Adipocyte (in vitro differentiated cells): ENCODE data around the gene CPVL.

ENCODE experiments used
- DNase-seq: peaks from one replicate; pipeline ENCODE4 v3.0.0-alpha.2; 2015; ENCODE audit warnings: low read depth
- H3K27me3 ChIP-seq: replicated peaks from 2 replicates; pipeline ENCODE4 v1.7.0; 2013; ENCODE audit warnings: mild to moderate bottlenecking, low read length, moderate library complexity; ENCODE audit not compliant: control insufficient read depth, insufficient read depth
- H3K36me3 ChIP-seq: 2 replicates; pipeline ENCODE4 v1.7.0; 2013; ENCODE audit warnings: low read length, mild to moderate bottlenecking, moderate library complexity; ENCODE audit not compliant: control insufficient read depth, insufficient read depth, severe bottlenecking
- H3K4me1 ChIP-seq: 2 replicates; pipeline ENCODE4 v1.7.0; 2013; ENCODE audit warnings: mild to moderate bottlenecking, low read length, moderate library complexity; ENCODE audit not compliant: control insufficient read depth, insufficient read depth
- H3K4me3 ChIP-seq: 2 replicates; pipeline ENCODE4 v1.7.0; 2013; ENCODE audit warnings: mild to moderate bottlenecking, low read length, moderate library complexity
- H3K9ac ChIP-seq: 2 replicates; pipeline ENCODE4 v1.7.0; 2013; ENCODE audit warnings: mild to moderate bottlenecking, low read length, moderate library complexity
- H3K9me3 ChIP-seq: 2 replicates; pipeline ENCODE4 v1.7.0; 2013; ENCODE audit warnings: mild to moderate bottlenecking, low read length, moderate library complexity; ENCODE audit not compliant: control insufficient read depth

CPVL gene

DNA sequence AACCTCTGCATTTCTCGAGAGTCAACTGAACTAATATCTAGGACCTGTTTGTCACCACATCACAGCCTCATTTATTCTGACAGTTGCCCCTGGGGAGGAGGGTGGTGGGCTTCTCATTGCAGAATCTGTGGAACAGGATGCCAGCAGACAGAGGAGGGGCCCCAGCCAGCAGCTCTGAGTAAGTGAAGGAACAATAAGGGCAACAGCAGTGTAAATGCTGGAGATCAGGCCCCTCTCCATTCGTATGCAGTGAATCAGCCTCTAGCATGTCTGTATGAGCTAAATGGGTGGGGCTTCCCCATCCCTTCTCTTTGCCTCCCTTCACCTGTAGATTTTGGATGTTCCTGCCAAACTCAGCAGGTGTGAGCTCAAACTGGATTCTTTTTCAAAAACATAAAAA, 7.7 kb upstream of the CPVL start:
- no peak for DNase-seq
- peaks cover 14% of the 10 kb centered on the region for H3K27me3 ChIP-seq
- H3K36me3 ChIP-seq: no peaks in the 10 kb centered on the region
- no peak overlapping the region for H3K4me3 ChIP-seq
- H3K4me1 ChIP-seq: no peaks in the 10 kb centered on the region
- no peak overlapping the region for H3K9ac ChIP-seq
- peaks cover 3% of the 10 kb centered on the region for H3K9me3 ChIP-seq

- Histone ChIP-seq H3K36me3 (no peaks in the 10 kb centered on the region), H3K9ac (no peak overlapping the region), H3K9me3 (peaks cover 3% of the 10 kb centered on the region), H3K27me3 (peaks cover 27% of the 10 kb centered on the region), H3K4me3 (no peak overlapping the region), H3K4me1 (peaks cover 16% of the 10 kb centered on the region)
- DNase-seq: no peak
These were observed 4.5 kb upstream of the CPVL start for GRCh38 chr7:29150856-29151255.

DNA sequence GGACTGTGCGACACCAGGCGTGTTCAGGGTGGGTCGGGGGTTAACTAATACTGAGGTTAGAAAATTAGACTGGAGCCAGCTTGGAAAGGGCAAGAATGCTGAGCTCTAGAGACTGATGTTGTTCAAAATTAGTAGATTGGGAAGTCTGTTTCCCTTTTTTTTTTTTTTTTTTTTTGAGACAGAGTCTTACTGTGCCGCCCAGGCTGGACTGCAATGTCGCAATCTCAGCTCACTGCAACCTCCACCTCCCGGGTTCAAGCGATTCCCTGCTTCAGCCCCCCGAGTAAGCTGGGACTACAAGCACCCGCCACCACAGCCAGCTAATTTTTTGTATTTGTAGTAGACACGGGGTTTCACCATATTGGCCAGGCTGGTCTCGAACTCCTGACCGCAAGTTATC, 2.7 kb upstream of the CPVL start:
- no peak overlapping the region for H3K9ac ChIP-seq
- H3K4me1 ChIP-seq: peaks cover 18% of the 10 kb centered on the region
- peaks cover 45% of the 10 kb centered on the region for H3K27me3 ChIP-seq
- H3K36me3 ChIP-seq: no peaks in the 10 kb centered on the region
- no peak overlapping the region for H3K4me3 ChIP-seq
- no peak for DNase-seq
- peaks cover 3% of the 10 kb centered on the region for H3K9me3 ChIP-seq

DNA sequence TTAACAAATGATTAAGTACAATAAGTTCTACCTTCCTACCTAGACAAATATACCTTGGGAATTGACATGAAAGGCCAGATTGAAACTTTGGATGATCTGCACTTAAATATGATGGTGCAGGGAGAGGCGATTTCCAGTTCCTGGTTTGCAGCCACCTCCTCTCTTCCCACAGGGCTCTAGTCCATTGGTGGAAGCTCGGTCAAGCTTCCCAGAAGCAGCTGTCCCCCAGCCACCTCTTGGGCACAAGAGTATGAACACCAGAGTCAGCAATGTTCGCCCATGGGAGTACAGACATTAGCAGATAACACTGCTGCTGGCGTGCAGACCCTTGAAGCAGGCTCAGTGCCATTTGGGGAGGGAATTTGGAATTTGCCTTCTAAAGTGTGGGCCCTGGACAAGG, 1.5 kb upstream of the CPVL start:
- Histone ChIP-seq H3K9ac (no peak overlapping the region), H3K9me3 (peaks cover 3% of the 10 kb centered on the region), H3K27me3 (peaks cover 50% of the 10 kb centered on the region), H3K36me3 (no peaks in the 10 kb centered on the region), H3K4me3 (no peak overlapping the region), H3K4me1 (peaks cover 18% of the 10 kb centered on the region)
- no peak for DNase-seq

DNA sequence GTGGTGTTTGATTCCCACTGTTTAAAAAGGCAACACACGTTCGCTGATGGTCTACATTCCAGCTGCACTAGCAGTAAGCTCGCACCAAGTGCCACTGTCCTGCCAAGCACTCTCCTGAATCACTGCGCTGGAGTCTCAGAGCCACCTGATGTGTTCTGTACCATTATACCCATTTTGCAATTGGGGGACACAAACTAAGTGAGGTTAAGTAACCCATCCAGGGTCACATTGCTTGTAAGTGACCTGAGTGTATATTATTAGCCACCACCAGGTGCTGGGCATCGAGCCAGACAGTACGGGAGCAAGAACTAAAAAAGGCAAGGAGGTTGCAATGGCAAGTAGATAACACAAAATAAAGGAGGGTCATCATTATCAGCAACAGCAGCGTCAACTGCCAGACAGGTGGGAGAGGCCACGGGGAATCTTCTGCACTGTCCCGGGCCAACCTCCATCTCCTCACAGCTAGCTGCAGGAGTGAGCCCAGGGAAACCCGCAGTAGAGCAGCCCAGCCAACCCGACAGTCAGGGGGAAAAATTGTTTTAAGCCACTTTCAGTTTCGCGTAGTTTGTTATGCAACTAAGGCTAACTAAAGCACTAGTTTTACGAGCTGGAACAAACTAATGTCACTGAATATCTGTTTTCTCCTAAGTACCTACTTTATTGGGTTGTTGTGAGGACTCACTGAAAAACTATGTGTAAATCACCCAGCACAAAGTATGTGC, 712 bp upstream of the CPVL start:
- DNase-seq: no peak
- Histone ChIP-seq H3K4me3 (peak overlapping the region; percentile 74), H3K36me3 (no peaks in the 10 kb centered on the region), H3K9me3 (peaks cover 3% of the 10 kb centered on the region), H3K27me3 (peaks cover 53% of the 10 kb centered on the region), H3K9ac (peak overlapping the region; percentile 47), H3K4me1 (peaks cover 18% of the 10 kb centered on the region)

GRCh38 chr7:29145553-29146056, 732 bp downstream of the CPVL start:
- H3K4me3 ChIP-seq: peak overlapping the region; percentile 74
- H3K4me1 ChIP-seq: peaks cover 22% of the 10 kb centered on the region
- peaks cover 47% of the 10 kb centered on the region for H3K27me3 ChIP-seq
- no peaks in the 10 kb centered on the region for H3K36me3 ChIP-seq
- no peak for DNase-seq
- peak overlapping the region; percentile 34 for H3K9ac ChIP-seq
- H3K9me3 ChIP-seq: peaks cover 3% of the 10 kb centered on the region

DNA sequence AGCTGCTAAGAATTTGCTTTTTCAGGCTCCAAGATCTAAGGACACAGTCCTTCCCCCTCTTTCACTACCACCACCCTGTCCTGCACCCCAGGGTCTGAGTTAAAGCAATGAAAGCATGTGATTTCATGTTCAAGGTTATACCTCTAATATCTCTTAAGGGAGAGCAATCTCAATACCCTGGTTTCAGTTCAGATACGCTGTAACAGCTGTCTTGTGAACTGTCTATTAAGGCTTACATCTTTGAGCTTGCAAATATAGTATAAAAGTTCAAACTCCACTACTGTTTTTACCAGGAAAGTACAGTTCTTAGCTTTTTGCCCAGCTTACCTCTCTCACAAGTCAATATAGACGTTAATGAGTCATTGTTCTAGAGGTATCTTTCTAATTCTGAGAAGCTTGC, 2.6 kb downstream of the CPVL start:
- peaks cover 27% of the 10 kb centered on the region for H3K4me1 ChIP-seq

DNA sequence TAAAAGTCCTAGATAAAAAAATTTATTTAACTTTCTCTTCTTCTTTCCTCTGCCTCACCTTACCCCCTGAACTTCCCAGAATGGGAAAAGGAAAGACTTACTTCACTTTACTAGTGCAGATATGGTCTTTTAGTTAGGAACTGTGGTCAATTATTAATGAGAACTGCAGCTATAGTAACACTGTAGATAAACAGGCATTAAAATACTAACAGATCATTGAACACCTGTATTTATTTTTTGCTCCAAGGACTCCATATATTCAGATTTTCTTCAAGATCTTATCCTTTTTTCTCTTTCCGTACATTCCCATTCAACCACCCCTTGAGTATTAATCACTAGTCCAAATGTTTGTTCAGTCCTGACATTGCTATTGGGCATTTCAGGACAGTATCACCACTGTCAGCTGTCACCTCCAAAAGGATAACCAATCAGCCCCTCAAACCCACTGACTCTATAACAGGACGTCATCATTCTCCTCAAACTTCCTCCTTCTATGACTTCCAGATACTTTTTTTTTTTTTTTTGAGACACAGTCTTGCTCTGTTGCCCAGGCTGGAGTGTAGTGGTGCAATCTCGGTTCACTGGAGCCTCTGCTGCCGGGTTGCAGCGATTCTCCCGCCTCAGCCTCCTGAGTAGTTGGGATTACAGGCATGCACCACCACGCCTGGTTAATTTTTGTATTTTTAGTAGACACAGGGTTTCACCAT, 4.2 kb downstream of the CPVL start:
- Histone ChIP-seq H3K9ac (no peak overlapping the region), H3K4me3 (no peak overlapping the region), H3K9me3 (no peaks in the 10 kb centered on the region), H3K36me3 (no peaks in the 10 kb centered on the region), H3K27me3 (peaks cover 47% of the 10 kb centered on the region), H3K4me1 (peaks cover 24% of the 10 kb centered on the region)
- DNase-seq: no peak

More for the DNA sequence above, 2.6 kb downstream of the CPVL start:
- no peak overlapping the region for H3K4me3 ChIP-seq
- H3K36me3 ChIP-seq: no peaks in the 10 kb centered on the region
- no peaks in the 10 kb centered on the region for H3K9me3 ChIP-seq
- no peak for DNase-seq
- no peak overlapping the region for H3K9ac ChIP-seq
- peaks cover 47% of the 10 kb centered on the region for H3K27me3 ChIP-seq

DNA sequence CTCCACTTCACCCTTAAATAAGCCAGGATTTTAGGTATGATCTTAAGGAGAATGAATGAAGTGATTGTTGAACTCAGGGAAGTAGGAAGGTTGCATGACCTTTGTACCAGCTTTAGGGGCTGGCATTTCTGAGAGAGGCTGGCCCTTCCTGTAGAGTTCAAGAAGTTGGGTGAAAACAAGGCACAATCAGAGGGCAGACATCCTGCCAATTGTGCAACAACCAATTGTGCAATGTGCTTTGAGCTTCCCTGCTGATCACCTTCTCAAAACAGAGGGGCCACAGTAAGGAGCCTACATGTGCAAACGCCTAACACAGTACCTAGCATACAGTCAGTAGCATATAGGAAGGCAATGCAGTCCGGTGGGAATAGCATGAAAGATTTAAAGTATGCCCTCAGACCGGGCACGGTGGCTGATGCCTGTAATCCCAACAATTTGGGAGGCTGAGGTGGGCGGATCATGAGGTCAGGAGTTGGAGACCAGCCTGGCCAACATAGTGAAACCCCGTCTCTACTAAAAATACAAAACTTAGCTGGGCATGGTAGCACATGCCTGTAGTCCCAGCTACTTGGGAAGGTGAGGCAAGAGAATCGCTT, 5.4 kb downstream of the CPVL start:
- Histone ChIP-seq H3K9me3 (peaks cover 6% of the 10 kb centered on the region), H3K4me1 (peaks cover 12% of the 10 kb centered on the region), H3K4me3 (no peak overlapping the region), H3K9ac (no peak overlapping the region), H3K36me3 (no peaks in the 10 kb centered on the region), H3K27me3 (peaks cover 41% of the 10 kb centered on the region)
- DNase-seq: no peak

- Histone ChIP-seq H3K9me3 (peaks cover 8% of the 10 kb centered on the region), H3K4me1 (peaks cover 9% of the 10 kb centered on the region), H3K4me3 (no peak overlapping the region), H3K9ac (no peak overlapping the region), H3K27me3 (peaks cover 29% of the 10 kb centered on the region), H3K36me3 (no peaks in the 10 kb centered on the region)
- no peak for DNase-seq
These were observed 6.5 kb downstream of the CPVL start for GRCh38 chr7:29139796-29140195.

GRCh38 chr7:29139191-29139590, 7.1 kb downstream of the CPVL start:
- Histone ChIP-seq H3K9ac (no peak overlapping the region), H3K36me3 (no peaks in the 10 kb centered on the region), H3K4me1 (peaks cover 9% of the 10 kb centered on the region), H3K27me3 (peaks cover 23% of the 10 kb centered on the region), H3K9me3 (peaks cover 8% of the 10 kb centered on the region), H3K4me3 (no peak overlapping the region)
- no peak for DNase-seq
